ENCODE results near the gene KRT2. TPM values are rescaled to one million over a fixed set of nuclear protein-coding genes. Genes with fewer than 3 reads are reported as not detected.

Gene KRT2
- total and polyA plus RNA-seq, 12 donors: 0.16 TPM; not detected in 11

DNA sequence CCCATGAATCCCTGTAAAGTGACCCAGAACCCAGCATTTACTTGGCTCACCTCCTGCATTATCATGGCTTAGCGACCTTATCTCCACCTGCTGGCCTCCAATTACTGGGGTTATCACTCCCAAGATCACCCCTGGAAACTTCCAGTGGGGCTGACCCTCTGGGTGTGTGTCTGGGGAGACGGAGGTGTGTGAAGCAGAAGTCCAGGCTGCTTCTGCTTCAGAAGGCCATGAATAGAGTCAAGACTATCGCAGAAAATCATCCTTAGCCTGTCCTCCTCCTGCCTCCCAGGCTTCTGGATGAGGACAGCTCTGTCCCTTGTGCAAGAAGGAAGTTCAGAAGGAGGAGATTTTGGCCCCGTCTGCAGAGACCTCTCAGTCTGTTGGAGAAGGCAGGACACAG is 50.3 kb downstream of the KRT2 start:
- intact Hi-C loops (cut with DNase I): no loop called here
- peaks cover 28% of the 10 kb centered on the region for H3K27me3 ChIP-seq
- H3K4me1 ChIP-seq (replicated peaks in 1 of 2): no peaks in the 10 kb centered on the region
- WGBS, 4 donors: 54 to 72% (median 70%) methylated on average over 3 to 4 of the region's 4 CpGs
- no peaks in the 10 kb centered on the region for H3K36me3 ChIP-seq (replicated peaks in 1 of 2)
- H3K27ac ChIP-seq: no peak overlapping the region
- TF ChIP-seq, protein P1, sequence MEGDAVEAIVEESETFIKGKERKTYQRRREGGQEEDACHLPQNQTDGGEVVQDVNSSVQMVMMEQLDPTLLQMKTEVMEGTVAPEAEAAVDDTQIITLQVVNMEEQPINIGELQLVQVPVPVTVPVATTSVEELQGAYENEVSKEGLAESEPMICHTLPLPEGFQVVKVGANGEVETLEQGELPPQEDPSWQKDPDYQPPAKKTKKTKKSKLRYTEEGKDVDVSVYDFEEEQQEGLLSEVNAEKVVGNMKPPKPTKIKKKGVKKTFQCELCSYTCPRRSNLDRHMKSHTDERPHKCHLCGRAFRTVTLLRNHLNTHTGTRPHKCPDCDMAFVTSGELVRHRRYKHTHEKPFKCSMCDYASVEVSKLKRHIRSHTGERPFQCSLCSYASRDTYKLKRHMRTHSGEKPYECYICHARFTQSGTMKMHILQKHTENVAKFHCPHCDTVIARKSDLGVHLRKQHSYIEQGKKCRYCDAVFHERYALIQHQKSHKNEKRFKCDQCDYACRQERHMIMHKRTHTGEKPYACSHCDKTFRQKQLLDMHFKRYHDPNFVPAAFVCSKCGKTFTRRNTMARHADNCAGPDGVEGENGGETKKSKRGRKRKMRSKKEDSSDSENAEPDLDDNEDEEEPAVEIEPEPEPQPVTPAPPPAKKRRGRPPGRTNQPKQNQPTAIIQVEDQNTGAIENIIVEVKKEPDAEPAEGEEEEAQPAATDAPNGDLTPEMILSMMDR (IDR thresholded peaks at IDR 0.05): no peak
- TF ChIP-seq POLR2A (IDR thresholded peaks at IDR 0.05): no peak
- DNase-seq: peak in 1 of 7 donors; percentile 2
- H3K9me3 ChIP-seq (replicated peaks in 1 of 3): no peaks in the 10 kb centered on the region
- H3K4me3 ChIP-seq: no peak overlapping the region

DNA sequence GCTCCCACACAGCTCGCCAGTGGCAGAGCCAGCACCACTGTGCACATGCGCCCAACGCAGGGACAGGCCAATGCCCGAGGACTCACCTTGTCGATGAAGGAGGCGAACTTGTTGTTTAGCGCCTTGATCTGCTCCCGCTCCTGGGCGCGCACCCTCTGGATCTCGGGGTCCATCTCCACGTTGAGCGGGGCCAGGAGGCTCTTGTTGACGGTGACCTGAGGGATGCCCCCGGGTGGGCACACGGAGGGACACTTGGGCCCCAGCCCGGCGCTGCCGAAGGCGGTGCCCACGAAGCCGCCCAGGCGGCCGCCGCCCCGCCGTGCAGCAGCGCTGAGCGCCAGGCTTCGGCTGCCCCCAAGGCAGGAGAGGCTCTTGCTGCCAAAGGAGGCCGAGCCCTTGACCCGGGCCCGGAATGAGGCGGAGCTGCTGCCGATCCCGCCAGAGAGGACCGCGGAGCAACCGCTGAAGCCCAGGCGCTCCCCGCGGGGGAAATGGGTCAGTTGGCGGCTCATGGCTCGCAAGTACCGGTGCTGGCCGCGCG is 51.0 kb downstream of the KRT2 start, which contains the start of gene KRT72:
TSS of gene KRT72 (minus strand) at position 523 of the 541 bp plus-strand sequence. CDS start at position 512, 11 bp downstream.
- Histone ChIP-seq H3K4me1 (replicated peaks in 1 of 2) (no peaks in the 10 kb centered on the region), H3K27me3 (peaks cover 28% of the 10 kb centered on the region), H3K9me3 (replicated peaks in 1 of 3) (no peaks in the 10 kb centered on the region), H3K36me3 (replicated peaks in 1 of 2) (no peaks in the 10 kb centered on the region), H3K27ac (no peak within 1 kb of the TSS), H3K4me3 (no peak within 1 kb of the TSS)
- 21 to 51% (median 37%) methylated on average over 8 to 48 of the region's 48 CpGs for WGBS, 4 donors
- intact Hi-C loops (cut with DNase I): no loop called here
- DNase-seq: peak in 1 of 7 donors; percentile 8
- TF ChIP-seq POLR2A (IDR thresholded peaks at IDR 0.05): no peak
- TF ChIP-seq, protein P1 (IDR thresholded peaks at IDR 0.05): no peak

DNA sequence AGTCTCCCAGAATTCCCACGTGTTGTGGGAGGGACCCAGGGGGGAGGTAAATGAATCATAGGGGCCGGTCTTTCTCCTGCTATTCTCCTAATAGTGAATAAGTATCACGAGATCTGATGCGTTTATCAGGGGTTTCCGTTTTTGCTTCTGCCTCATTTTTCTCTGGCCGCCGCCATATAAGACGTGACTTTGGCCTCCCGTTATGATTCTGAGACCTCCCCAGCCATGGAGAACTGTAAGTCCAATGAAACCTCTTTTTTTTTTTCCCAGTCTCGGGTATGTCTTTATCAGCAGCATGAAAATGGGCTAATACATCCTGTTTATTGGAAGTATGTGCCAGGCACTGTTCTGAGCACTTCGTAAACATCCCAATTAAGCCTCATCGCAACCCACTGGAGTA is 51.5 kb downstream of the KRT2 start:
- Histone ChIP-seq H3K27ac (no peak overlapping the region), H3K9me3 (replicated peaks in 1 of 3) (no peaks in the 10 kb centered on the region), H3K36me3 (replicated peaks in 1 of 2) (no peaks in the 10 kb centered on the region), H3K27me3 (peaks cover 28% of the 10 kb centered on the region), H3K4me1 (replicated peaks in 1 of 2) (no peaks in the 10 kb centered on the region), H3K4me3 (no peak overlapping the region)
- intact Hi-C loops (cut with DNase I): no loop called here
- TF ChIP-seq, protein P1 (IDR thresholded peaks at IDR 0.05): no peak
- TF ChIP-seq POLR2A (IDR thresholded peaks at IDR 0.05): no peak
- no peak for DNase-seq
- WGBS, 4 donors: 79 to 87% (median 81%) methylated on average over 12 of the region's 12 CpGs

DNA sequence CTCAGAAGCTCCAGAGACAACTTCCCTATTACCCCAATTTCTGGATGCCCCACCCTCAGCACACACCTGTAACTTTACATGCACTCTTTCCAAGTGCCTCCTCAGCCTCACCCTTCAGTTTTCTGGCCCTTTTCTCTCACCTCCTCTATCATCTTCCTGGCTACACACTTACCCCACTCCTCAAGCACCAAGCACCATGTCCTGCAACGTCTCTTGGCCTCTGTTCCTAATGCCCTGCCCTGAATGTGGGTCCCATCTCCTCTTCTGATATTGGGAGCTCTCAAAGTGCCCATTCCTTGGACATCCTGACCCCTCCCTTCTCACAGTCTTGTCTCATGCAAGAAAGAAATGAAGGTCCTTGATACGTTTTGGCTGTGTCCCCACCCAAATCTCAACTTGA is 51.9 kb downstream of the KRT2 start:
- no peak for DNase-seq
- Histone ChIP-seq H3K9me3 (replicated peaks in 1 of 3) (no peaks in the 10 kb centered on the region), H3K4me3 (no peak overlapping the region), H3K27ac (no peak overlapping the region), H3K36me3 (replicated peaks in 1 of 2) (no peaks in the 10 kb centered on the region), H3K4me1 (replicated peaks in 1 of 2) (no peaks in the 10 kb centered on the region), H3K27me3 (peaks cover 28% of the 10 kb centered on the region)
- TF ChIP-seq, protein P1 (IDR thresholded peaks at IDR 0.05): no peak
- TF ChIP-seq POLR2A (IDR thresholded peaks at IDR 0.05): no peak
- 40 to 58% (median 49%) methylated on average over 2 of the region's 2 CpGs for WGBS, 4 donors
- intact Hi-C loops (cut with DNase I): no loop called here

Measured in adrenal gland (tissue), 12 donors.